Fibroblast of lung (primary cell): ENCODE data around the gene AMFR.

Experiments used
- EZH2 ChIP-seq: IDR thresholded peaks from 2 replicates; pipeline ENCODE4 v1.5.1; 2012; ENCODE audit warnings: low read length, control low read depth, mild to moderate bottlenecking; ENCODE audit errors: missing control alignments
- TF ChIP-seq, protein P1 (sequence below), 2 donors: IDR thresholded peaks in 1 of 2; conservative IDR thresholded peaks in 1 of 2; 1 replicate in 1 of 2; 2 replicates in 1 of 2; pipeline ENCODE4 v1.5.1; 2011 to 2012; ENCODE audit warnings: low read length in 2 of 2, control low read depth in 1 of 2, inconsistent platforms in 1 of 2, low read depth in 1 of 2, mild to moderate bottlenecking in 1 of 2

DNA sequence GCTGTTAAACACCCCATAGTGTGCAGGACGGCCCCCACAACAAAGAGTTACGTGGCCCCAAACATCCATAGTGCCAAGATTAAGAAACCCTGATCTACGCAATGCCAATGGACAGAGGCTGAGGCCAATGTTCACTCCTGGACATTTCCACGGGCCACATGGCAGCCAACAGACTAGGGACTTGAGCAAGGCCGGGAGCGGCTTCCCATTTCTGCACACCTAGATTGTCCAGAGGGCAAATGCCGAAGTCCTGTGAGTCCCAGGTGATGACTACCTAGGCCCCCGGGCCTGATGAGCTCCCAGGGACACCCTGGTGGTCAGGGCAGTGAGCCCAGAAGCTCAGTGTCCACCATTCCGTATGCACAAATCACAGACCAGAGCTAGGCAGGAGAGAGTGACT is 95.5 kb downstream of the AMFR start:
- TF ChIP-seq, protein P1, sequence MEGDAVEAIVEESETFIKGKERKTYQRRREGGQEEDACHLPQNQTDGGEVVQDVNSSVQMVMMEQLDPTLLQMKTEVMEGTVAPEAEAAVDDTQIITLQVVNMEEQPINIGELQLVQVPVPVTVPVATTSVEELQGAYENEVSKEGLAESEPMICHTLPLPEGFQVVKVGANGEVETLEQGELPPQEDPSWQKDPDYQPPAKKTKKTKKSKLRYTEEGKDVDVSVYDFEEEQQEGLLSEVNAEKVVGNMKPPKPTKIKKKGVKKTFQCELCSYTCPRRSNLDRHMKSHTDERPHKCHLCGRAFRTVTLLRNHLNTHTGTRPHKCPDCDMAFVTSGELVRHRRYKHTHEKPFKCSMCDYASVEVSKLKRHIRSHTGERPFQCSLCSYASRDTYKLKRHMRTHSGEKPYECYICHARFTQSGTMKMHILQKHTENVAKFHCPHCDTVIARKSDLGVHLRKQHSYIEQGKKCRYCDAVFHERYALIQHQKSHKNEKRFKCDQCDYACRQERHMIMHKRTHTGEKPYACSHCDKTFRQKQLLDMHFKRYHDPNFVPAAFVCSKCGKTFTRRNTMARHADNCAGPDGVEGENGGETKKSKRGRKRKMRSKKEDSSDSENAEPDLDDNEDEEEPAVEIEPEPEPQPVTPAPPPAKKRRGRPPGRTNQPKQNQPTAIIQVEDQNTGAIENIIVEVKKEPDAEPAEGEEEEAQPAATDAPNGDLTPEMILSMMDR (conservative IDR thresholded peaks at IDR 0.05 in 1 of 2, IDR thresholded peaks at IDR 0.05 in 1 of 2; ENCODE audit: low read depth in 1 of 2, low read length in 2 of 2): no peak
- no peak for TF ChIP-seq EZH2
